Embryonic facial prominence (tissue), 1 donor: Measurements from ENCODE around the gene NSMCE3.

Experiments used
- DNase-seq: peaks from one replicate; pipeline ENCODE4 v3.0.0-alpha.2; 2016; ENCODE audit errors: extremely low spot score

NSMCE3 gene

GRCh38 chr15:29222129-29222853 is 47.3 kb downstream of the NSMCE3 start:
- no peak for DNase-seq

GRCh38 chr15:29220852-29221251 is 48.8 kb downstream of the NSMCE3 start:
- DNase-seq = no peak

- no peak for DNase-seq
Measured at GRCh38 chr15:29216955-29217354, 52.7 kb downstream of the NSMCE3 start.
